GM19463 (cell line): ENCODE results near the gene JAGN1.
"Not testable (repeated sequence)": the region's sequence is repeated elsewhere in the genome, so short reads cannot be mapped to it uniquely, and the experiment has no call there.

Experiments
- ATAC-seq: cut with Tn5 transposase; IDR thresholded peaks from one replicate; pipeline ENCODE4 v1.9.1; 2021; ENCODE audit warnings: mild to moderate bottlenecking, moderate library complexity; ENCODE audit not compliant: unreplicated experiment

Gene JAGN1

DNA sequence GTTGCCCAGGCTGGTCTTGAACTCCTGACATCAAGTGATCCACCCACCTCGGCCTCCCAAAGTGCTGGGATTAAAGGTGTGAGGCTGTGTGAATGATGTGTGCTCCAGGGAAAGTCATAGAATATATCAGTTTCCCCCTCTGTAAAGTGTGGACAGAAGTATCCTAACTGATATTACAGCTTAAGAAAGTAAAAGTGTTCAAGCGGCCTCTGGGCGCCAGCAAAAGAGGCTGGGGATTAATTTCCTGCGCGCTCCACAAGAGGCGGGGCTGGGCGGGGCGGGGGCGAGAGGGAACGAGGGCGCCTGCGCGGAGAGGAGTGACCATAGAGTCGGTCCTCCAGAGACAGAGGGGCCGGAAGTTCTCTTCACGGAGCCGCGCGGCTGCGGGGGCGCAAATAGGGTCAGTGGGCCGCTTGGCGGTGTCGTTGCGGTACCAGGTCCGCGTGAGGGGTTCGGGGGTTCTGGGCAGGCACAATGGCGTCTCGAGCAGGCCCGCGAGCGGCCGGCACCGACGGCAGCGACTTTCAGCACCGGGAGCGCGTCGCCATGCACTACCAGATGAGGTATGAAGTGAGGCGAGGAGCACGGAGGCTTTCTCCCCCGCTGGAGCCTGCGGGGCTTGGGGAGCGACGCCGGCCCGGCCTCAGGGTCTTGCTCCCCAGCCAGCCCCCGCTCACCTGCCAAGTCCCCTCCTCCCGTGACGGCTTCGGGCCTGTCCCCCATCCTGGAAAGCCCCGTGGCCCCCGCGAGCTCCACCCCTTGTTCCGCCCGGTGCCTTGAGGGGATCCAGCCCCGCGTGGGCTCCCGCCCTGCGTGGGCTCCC lies at the start of gene JAGN1:
TSS of gene JAGN1 (plus strand) at position 362 of the 823 bp plus-strand sequence. CDS start at position 475, 113 bp downstream.
- peak; percentile 72 for ATAC-seq

DNA sequence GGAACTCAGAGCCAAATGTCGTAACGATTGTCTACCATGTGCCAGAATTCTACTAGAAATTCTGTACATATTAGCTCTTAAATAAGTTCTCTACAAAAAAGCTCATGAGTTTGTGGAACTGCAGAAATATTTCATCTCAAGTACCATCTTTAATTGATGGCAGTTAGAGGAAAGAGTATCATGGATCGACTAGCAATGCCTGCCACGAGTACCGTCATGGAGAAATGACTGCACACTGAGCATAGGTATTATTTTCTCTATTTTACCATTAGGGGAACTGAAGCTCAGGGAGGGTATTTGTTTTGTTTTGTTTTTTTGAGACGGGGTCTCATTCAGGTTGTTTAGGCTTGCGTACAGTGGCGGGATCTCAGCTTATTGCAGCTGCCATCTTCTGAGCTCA lies 49.4 kb upstream of the JAGN1 start:
- ATAC-seq: no peak

DNA sequence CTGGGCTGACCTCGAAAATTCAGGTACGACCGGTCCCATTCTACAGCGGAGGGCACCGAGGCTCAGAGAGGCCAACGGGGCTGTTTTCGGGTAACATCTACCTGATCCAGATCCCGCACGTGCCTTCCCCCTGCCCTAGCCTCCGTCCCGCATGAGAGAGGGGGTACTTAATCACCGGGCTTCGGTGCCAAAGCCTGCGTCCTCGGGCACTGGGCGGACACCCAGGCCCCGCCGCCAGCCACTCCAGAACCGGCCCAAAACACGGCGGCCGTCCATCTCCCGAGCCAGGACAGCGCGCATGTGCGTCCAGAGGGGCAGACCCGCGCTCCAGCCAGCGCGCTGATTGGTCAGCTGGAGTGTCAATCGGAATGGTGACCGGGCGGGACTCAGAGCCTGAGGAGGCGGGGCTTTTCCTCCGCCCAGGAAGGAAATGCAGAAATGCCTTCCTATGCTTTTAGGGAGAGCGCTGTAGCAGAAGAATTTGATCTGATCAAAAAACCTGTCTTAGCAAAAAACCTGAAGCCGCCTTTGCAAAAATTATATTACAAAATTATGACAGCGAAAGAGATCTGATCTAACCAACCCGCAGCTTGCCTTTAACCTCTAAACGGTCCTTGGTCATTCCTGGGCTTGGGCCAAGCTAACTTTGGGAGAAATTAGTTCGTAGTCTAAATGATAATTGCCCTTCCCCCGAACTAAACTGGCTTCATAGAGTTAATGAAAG lies 46.5 kb upstream of the JAGN1 start, which contains the start of gene RPUSD3:
TSS of gene RPUSD3 (minus strand) at position 294 of the 724 bp plus-strand sequence. CDS start at position 276, 18 bp downstream.
- ATAC-seq: peak; percentile 98

DNA sequence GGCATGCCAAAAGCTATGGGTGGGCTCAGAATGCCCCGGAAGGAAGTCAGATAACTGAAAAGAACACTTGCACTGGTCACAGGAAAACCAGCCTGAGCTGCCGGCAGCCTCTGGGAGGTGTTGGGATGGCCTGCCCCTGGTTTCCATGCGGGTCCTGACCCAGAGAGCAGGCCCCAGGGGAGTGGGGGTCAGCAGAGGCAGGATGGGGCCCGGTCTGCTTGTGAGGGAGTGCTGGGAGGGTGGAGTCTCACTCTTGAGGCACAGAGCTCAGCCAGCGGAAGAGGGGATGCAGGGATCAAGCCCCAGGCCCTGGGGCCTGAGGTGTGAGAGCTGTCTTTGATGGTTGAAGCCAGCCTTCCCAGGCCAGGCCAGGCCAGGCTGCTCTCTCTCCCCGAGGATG lies 44.2 kb upstream of the JAGN1 start:
- no peak for ATAC-seq

DNA sequence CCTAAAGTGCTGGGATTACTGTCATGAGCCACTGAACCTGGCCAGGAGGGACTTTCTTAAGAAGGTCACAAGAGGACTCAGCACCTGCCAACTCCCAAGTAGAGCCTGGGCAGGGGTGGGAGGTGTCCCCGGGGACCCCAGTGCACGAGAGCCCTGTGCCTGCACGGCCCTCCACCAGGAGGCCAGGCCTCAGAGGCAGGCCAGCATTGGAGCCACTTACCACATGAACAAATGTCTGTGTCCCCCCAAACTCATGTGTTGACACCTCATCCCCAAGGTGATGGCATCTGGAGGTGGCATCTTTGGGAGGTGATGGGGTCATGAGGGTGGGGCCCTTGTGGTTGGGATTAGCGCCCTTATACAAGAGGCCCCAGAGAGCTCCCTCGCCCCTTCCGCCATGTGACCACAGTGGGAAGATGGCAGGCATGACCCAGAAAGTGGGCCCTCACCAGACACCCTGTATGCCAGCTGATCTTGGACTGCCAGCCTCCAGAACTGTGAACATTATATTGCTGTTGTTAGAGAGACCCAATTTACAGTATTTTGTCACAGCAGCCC lies 43.4 kb upstream of the JAGN1 start:
- ATAC-seq: no peak

DNA sequence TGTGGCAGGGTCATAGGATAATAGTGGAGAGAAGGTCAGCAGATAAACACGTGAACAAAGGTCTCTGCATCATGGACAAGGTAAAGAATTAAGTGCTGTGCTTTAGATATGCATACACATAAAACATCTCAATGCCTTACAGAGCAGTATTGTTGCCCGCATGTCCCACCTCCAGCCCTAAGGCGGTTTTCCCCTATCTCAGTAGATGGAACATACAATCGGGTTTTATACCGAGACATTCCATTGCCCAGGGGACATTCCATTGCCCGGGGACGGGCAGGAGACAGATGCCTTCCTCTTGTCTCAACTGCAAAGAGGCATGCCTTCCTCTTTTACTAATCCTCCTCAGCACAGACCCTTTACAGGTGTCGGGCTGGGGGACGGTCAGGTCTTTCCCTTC lies 42.5 kb upstream of the JAGN1 start:
- not testable (repeated sequence) for ATAC-seq

DNA sequence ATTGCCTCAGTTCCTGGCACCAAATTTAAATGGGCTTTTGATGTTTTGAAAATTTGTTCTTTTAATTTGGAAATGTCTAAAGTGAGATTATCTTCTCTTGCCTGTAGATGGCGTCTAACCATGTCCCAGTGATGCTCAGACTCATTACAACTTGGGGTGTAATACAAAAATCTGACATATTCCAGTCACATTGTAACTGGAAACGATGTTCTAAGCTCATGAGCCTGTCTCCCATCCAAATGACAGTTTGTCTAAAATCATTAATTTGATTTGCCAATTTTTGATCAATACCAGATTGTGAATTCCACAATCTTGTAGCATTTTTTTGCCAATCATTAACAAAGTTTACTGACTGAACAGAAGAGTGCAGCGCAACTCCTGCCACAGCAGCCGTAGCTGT lies 41.5 kb upstream of the JAGN1 start:
- not testable (repeated sequence) for ATAC-seq

DNA sequence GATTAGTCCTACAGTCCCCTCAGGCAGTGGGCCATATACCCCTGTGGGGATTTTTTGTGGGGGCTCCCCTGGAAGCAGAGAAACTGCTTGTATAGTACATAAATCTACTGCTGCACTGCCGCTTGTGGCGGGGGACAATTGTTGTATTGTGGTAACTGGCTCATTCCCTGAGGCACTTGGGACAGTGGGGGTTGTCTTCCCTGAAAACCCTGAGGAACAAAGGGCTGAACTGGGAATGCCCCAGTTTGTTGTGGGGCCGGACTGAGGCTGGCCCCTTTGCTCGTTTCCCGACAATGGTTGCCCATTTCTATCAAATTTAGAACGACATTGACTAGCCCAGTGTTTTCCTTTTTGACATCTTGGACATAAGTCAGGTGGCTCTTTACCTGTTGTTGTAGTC lies 39.0 kb upstream of the JAGN1 start:
- ATAC-seq: not testable (repeated sequence)

DNA sequence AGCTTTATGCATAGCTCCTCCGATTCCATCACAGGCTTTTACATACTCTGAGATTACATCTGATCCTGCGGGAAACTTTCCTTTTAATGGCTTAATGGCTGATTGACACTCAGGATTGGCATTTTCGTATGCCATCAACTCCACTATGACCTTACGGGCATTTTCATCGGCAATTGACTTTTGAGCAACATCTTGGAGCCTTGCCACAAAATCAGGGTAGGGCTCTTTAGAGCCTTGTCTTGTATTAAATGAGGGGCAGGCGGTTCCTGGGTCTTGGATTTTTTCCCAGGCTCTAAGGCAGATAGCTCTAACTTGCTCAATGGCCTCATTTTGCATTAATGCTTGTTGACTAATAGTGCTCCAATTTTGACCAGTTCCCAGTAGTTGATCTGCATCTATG lies 38.5 kb upstream of the JAGN1 start:
- not testable (repeated sequence) for ATAC-seq

DNA sequence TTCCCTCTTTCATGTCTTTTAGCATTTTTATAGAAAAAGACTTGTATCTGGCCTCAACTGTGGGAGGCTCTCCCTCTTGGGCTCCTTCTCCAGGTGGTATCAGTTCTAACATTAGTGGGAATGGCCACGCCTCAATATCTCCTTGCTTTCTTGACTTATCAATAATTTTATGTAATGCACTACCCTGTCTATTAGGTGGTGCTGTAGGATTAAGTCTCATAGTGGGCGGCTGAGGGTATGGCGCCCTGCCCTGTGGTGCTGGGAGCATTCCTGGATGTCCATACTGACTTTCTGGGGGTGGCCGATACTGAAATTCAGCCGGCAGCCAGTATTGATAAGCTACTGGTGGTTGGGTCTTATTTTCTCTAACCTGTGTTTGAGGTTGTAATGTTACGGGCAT lies 37.9 kb upstream of the JAGN1 start:
- ATAC-seq: no peak

DNA sequence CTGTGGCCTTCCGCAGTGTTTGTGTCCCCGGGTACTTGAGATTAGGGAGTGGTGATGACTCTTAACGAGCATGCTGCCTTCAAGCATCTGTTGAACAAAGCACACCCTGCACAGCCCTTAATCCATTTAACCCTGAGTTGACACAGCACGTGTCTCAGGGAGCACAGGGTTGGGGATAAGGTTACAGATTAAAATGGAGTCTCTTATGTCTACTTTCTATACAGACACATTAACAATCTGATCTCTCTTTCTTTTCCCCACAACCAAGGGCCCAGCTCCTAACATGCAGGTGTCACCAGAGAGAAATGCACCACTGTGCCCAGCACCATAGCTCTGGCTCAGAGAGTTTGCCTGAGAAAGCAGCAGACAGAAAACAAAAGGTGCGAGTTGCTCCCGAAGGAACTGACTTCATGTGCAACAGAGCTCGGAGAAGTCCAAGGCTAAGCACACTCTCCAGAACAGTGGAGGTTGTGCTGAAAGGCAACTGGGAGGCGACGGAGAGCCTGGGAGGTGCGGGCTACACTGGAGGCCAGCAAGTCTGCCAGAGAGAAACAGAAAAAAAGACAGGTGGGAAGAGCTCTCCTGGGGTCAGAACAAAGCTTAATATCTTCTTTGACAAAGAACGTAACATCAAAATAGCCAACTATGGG lies 36.0 kb upstream of the JAGN1 start:
- ATAC-seq: not testable (repeated sequence)

DNA sequence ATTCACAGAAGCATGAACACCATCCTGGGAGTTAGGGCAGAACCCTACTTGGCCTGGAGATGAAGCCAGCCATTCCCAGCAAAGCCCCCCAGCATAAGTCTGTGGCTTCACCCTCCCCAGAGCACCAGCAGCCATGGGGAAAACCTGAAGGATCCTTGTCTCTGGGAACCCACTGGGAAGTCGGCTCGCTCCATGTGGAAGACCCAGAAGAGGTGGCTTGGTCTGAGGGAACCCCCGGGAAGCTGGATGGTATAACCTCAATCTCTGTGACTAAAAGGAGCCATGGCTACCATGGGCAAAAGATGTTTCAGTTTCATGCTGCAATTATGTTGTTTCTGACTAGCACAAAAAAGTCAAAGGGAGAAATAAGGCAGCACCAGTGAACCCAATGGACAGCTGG lies 34.8 kb upstream of the JAGN1 start:
- ATAC-seq: no peak

DNA sequence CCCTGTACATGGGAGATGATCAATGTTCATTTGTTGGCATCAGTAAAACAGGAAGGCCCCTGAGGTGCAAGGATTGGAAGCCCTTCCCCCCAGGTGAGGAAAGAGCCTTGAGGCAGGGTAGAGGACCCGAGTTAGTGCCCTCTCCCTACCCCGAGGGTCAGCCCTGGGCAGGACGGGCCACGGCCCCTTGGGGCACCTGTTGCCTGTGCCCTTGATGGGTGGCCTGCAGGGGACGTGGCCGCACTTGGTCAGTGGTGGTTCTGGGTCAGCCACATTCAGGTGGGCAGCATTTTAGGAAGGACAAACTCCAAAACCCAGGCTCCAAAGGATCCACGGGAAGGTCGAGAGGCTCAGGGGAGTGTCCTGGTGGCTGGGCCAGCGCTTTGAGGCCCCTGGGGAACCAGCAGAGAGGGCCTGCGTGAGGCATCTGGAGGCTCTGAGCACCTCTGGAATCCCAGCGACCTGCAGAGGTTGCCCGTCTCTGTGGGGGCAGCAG lies 30.8 kb upstream of the JAGN1 start:
- no peak for ATAC-seq

DNA sequence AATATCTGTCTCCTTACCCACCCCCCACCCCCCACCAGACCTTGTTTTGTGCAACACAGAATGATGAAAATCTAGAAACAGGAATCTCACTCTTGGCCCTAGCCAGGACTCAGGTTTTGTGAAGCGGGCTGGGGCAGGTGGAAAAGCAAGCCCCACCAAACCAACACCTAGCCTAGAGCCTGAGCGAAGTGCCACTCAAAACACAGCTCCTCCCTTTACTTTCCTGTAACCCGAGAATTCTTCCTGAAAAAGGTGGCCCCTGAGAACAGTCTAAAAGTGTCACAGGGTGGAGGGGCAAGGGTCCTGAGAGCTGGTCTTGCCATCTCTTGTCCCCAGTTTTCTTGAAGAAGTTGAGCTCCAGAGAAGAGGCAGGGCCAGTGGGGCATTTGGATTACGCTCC lies 29.2 kb upstream of the JAGN1 start:
- no peak for ATAC-seq

DNA sequence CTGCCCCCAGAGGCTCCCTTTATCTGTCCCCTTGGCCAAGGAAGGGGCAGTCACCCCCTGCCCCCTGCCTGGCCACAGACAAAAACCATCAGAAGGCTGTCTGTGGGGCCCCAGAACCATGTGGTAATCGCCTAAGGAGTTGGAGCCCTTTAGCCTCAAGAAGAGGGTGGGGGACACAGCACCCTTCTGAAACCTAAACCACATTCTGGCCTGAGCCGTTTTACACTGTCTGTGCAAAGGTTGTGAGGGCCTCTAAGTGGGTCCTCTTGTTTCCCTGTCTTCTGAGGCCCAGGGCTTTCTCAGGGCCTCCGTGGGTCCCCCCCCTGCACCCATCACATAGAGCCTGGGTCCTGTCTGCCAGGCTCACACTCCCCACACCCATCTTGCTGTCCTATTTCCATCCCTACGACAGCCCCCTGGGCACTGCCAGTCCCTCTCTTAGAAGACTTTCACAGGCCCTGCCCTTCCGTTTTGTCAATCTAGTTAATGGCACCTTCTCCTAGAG lies 28.7 kb upstream of the JAGN1 start:
- no peak for ATAC-seq

DNA sequence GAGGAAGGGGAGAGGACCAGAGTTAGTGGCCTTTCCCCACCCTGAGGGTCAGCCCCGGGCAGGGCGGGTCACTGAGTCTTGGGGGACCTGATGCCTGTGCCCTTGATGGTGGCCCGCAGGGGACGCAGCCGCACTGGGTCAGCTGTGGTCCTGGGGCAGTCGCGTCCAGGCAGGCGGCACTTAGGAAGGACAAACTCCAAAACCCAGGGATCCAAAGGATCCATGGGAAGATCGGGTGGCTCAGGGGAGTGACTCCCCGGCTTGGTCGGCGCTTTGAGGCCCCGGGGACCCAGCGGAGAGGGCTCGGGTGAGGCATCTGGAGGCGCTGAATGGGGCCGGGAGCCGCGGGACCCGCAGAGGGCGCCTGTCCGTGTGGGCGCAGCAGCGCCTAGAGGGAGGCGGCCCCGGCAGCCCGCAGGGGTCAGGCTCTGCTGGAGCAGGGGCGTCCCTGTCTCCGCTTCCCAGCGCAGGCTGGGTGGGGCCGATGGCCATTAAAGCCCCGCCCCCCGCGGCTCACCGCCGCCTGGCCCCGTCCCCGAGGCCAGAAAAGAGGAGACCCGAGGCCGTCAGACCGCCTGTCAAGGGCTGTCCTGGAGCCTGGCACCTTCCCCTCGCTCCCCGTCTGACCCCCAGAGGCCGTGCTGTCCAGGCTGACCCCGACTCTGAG lies 27.9 kb upstream of the JAGN1 start:
- no peak for ATAC-seq

DNA sequence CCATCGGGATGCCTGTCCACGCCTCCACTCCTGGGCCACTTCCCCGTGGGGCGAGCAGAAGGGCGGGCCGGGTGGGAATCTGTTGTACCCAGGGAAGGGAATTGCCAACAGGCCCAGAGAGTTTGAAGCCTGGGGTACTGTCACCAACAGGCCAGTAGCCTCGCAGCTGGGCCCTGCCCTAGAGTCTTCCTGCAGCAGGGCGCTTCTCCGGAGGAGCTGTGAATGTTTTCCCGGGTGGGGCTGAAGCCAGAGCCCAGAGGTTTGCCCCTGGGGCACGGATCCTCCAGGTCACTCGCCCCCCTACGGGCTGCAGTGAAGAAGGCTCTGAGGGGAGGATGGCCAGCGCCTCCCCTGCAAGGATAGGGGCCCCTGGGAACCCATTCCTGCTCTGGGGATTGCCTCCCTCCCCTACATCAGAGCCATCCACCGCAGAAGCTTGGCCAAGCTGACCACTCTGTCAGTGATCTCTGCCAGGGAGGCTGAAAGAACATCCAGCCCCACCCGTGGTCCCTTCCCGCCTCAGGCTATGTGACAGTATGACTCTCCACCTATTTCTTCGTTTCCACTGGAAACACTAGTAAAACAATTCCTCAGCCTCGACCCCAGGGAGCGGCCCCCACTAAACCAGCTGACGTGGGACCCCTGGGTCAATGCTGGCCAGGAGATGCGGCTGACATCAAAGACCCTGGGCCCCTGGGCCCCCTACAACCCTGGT lies 27.2 kb upstream of the JAGN1 start:
- no peak for ATAC-seq

DNA sequence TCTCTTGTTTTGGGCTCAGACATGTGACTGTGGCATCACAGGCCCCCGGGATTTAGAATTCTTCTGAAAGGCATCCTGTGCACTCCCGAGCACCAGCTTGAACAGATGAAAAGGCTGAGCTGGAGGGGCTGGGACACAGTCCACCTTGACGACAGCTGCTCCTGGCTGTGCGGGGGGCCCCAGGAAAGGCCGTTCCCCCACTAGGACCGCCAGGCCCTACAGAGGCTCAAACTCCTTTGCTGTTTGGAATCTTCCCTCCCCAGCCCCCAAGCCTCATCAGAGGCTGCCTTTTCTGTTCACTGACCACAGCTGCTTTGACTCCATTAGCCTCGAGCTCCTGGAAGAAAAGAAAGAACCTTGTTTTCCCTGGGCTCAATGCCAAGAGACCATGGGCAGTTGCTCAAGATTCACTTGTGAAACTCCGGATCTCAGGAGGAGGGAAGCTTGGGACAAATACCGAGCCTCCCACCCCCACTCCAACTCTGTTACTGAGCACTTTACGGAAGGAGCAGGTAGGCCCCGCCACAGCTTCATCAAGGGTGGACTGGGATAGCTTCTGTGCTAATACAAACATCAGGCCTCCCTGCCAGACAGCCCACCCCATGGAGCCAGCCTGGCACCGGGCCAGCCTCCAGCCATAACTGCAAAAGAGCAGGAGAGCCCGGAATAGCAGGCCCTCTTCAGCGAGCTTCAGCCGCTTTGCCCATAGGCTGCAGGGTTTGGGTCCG lies 26.0 kb upstream of the JAGN1 start:
- no peak for ATAC-seq

DNA sequence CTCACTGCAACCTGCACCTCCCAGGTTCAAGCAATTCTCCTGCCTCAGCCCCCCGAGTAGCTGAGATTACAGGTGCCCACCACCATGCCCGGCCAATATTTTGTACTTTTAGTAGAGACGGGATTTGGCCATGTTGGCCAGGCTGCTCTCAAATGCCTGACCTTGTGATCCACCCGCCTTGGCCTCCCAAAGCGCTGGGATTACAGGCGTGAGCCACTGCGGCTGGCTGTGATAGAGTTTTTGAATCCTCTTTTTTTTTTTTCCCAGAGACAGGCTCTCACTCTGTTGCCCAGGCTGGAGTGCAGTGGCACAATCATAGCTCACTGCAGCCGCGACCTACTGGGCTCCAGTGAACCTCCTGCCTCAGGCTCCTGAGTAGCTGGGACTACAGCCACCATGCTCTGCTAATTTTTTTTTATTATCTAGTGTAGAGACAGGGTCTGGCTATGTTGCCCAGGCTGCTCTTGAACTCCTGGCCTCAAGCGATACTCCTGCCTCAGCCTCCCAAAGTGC lies 25.2 kb upstream of the JAGN1 start:
- ATAC-seq: not testable (repeated sequence)
